ENCODE measurements around the gene CTR9. TPM values are rescaled to one million over a fixed set of nuclear protein-coding genes. Genes with fewer than 3 reads are reported as not detected.

CTR9 gene
- total RNA-seq, 3 donors from 2014 or later (not counting 1 experiment from before 2014, with no cell fraction given): 30.6 to 47.3 (median 38.0) TPM

- intact Hi-C loops (cut with micrococcal nuclease): no loop called here
- 69% methylated on average over 5 of the region's 5 CpGs for WGBS (ENCODE audit: insufficient coverage)
Observed at GRCh38 chr11:10709299-10710086, 41.6 kb upstream of the CTR9 start.

GRCh38 chr11:10715571-10715970, 35.5 kb upstream of the CTR9 start:
- no peak for ATAC-seq
- H3K27me3 Mint-ChIP-seq (ENCODE audit: low read depth in 2 of 2): no peaks in the 10 kb centered on the region
- H3K27ac Mint-ChIP-seq: no peak overlapping the region
- Histone ChIP-seq H3K27me3 (ENCODE audit: control insufficient read depth, insufficient read depth, low read length) (no peaks in the 10 kb centered on the region), H3K4me1 (ENCODE audit: control insufficient read depth, insufficient read depth, low read length) (no peaks in the 10 kb centered on the region), H3K36me3 (ENCODE audit: control insufficient read depth, insufficient read depth, low read length) (no peaks in the 10 kb centered on the region), H3K4me3 (ENCODE audit: low read length) (no peak overlapping the region), H3K27ac (ENCODE audit: low read length) (no peak overlapping the region), H3K9me3 (ENCODE audit: control insufficient read depth, insufficient read depth, low read length) (no peaks in the 10 kb centered on the region)
- intact Hi-C loops (cut with micrococcal nuclease): no loop called here
- no peaks in the 10 kb centered on the region for H3K36me3 Mint-ChIP-seq
- no peak for TF ChIP-seq CTCF (IDR thresholded peaks at IDR 0.05)
- no peak for DNase-seq
- 70% methylated on average over 4 of the region's 4 CpGs for WGBS (ENCODE audit: insufficient coverage)
- H3K4me3 Mint-ChIP-seq: no peak overlapping the region
- H3K4me1 Mint-ChIP-seq: no peaks in the 10 kb centered on the region
- no peaks in the 10 kb centered on the region for H3K9me3 Mint-ChIP-seq

More at GRCh38 chr11:10709299-10710086, 41.6 kb upstream of the CTR9 start:
- no peak for TF ChIP-seq CTCF (IDR thresholded peaks at IDR 0.05)
- no peaks in the 10 kb centered on the region for H3K27me3 ChIP-seq (ENCODE audit: control insufficient read depth, insufficient read depth, low read length)
- DNase-seq (no peak), ATAC-seq (no peak)
- no peaks in the 10 kb centered on the region for H3K9me3 ChIP-seq (ENCODE audit: control insufficient read depth, insufficient read depth, low read length)
- H3K4me1 ChIP-seq (ENCODE audit: control insufficient read depth, insufficient read depth, low read length): no peaks in the 10 kb centered on the region
- Mint-ChIP-seq H3K27ac (no peak overlapping the region), H3K9me3 (no peaks in the 10 kb centered on the region), H3K4me3 (no peak overlapping the region), H3K4me1 (no peaks in the 10 kb centered on the region), H3K27me3 (ENCODE audit: low read depth in 2 of 2) (no peaks in the 10 kb centered on the region), H3K36me3 (no peaks in the 10 kb centered on the region)
- no peak overlapping the region for H3K4me3 ChIP-seq (ENCODE audit: low read length)
- H3K27ac ChIP-seq (ENCODE audit: low read length): no peak overlapping the region
- no peaks in the 10 kb centered on the region for H3K36me3 ChIP-seq (ENCODE audit: control insufficient read depth, insufficient read depth, low read length)

- no peak for DNase-seq
- no peak for TF ChIP-seq CTCF (IDR thresholded peaks at IDR 0.05)
- H3K9me3 ChIP-seq (ENCODE audit: control insufficient read depth, insufficient read depth, low read length): no peaks in the 10 kb centered on the region
- no peak overlapping the region for H3K4me3 Mint-ChIP-seq
- no peak for ATAC-seq
- H3K4me1 Mint-ChIP-seq: no peaks in the 10 kb centered on the region
- WGBS (ENCODE audit: insufficient coverage): 68% methylated on average over 2 of the region's 3 CpGs
- no peaks in the 10 kb centered on the region for H3K27me3 Mint-ChIP-seq (ENCODE audit: low read depth in 2 of 2)
- no peaks in the 10 kb centered on the region for H3K9me3 Mint-ChIP-seq
- H3K27me3 ChIP-seq (ENCODE audit: control insufficient read depth, insufficient read depth, low read length): no peaks in the 10 kb centered on the region
- H3K4me1 ChIP-seq (ENCODE audit: control insufficient read depth, insufficient read depth, low read length): no peaks in the 10 kb centered on the region
- intact Hi-C loops (cut with micrococcal nuclease): no loop called here
- H3K27ac Mint-ChIP-seq: no peak overlapping the region
- H3K27ac ChIP-seq (ENCODE audit: low read length): no peak overlapping the region
- H3K36me3 ChIP-seq (ENCODE audit: control insufficient read depth, insufficient read depth, low read length): no peaks in the 10 kb centered on the region
- H3K36me3 Mint-ChIP-seq: no peaks in the 10 kb centered on the region
- no peak overlapping the region for H3K4me3 ChIP-seq (ENCODE audit: low read length)
Observed at GRCh38 chr11:10716122-10716521, 34.9 kb upstream of the CTR9 start.
